ENCODE results near the gene ARID3C. TPM values are rescaled to one million over a fixed set of nuclear protein-coding genes. Genes with fewer than 3 reads are reported as not detected.
A peak's percentile ranks its signal among the peaks of the same experiment; 100 is the strongest.

Gene ARID3C
- total RNA-seq, 1 experiment from 2014 or later = 0.42 TPM

DNA sequence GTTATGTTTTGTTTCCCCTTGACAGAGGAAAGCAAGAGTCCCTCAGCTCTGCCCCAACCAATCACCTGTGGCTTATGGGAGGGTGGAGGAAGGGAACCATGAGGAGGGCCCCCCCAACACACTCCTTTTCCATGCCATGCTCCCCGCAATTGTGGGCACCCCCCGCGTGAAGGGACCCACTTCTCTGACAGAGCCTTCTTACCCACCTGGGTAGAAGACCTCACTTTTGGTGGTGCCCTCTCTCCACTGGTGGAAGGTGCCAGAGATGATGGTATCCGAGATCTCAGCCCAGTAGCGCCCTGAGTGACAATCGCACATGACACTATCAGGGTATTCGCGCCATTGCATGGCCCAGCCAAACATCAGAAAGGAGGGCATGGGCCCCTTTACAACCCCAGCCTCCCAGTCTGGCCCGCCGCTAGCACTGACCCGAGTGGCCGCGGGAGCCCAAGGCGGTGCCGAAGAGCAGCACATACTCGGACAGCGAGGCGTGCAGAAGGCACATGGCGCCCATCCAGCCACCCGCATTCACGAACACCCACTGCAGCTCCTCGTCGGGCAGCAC, 8.0 kb upstream of the ARID3C start:
- ChIA-PET POLR2A (interaction anchor here (1.3 to 3.1 kb wide), 5 partner anchors 8 to 28 kb away, joined by 4 to 26 read pairs (median 8); partner anchors contain the start of genes ARID3C, DCTN3, GALT and IL11RA), RAD21 (ENCODE audit: low non-redundant PET in 1 of 2, low total read pairs in 2 of 2, uncharacterized antibody in 2 of 2, unreplicated experiment in 2 of 2) (no interaction called here), CTCF (interaction anchor here (2.5 kb wide), 1 partner anchor 33 kb away, joined by 7 read pairs; no protein-coding TSS in a partner anchor)
- DNase-seq (ENCODE audit: low read depth, low spot score) (no peak), ATAC-seq (peak; percentile 1)
- H3K9ac ChIP-seq (ENCODE audit: low read length) = peak overlapping the region; percentile 94
- H3K4me3 ChIP-seq (replicated peaks in 1 of 2; ENCODE audit: low read depth in 1 of 2, low read length in 2 of 2) = peak overlapping the region; percentile 94
- H3K4me1 ChIP-seq (ENCODE audit: control insufficient read depth in 1 of 2, insufficient read depth in 2 of 2, low read length in 2 of 2) = peaks cover 15 to 38% of the 10 kb centered on the region in 2 experiments; a peak in 3 of 4 replicates
- TF ChIP-seq, protein P1, sequence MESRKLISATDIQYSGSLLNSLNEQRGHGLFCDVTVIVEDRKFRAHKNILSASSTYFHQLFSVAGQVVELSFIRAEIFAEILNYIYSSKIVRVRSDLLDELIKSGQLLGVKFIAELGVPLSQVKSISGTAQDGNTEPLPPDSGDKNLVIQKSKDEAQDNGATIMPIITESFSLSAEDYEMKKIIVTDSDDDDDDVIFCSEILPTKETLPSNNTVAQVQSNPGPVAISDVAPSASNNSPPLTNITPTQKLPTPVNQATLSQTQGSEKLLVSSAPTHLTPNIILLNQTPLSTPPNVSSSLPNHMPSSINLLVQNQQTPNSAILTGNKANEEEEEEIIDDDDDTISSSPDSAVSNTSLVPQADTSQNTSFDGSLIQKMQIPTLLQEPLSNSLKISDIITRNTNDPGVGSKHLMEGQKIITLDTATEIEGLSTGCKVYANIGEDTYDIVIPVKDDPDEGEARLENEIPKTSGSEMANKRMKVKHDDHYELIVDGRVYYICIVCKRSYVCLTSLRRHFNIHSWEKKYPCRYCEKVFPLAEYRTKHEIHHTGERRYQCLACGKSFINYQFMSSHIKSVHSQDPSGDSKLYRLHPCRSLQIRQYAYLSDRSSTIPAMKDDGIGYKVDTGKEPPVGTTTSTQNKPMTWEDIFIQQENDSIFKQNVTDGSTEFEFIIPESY (IDR thresholded peaks at IDR 0.05; ENCODE audit: extremely low read depth, insufficient replicate concordance, low read length) = no peak
- no peak for TF ChIP-seq SRF (IDR thresholded peaks at IDR 0.05; ENCODE audit: low read depth)
- TF ChIP-seq JUND (IDR thresholded peaks at IDR 0.05) = no peak
- TF ChIP-seq ATF3 (IDR thresholded peaks at IDR 0.05) = no peak
- no peak for TF ChIP-seq SP1 (IDR thresholded peaks at IDR 0.05; ENCODE audit: low read depth)
- no peak for TF ChIP-seq CBX3 (IDR thresholded peaks at IDR 0.05; ENCODE audit: low read depth)
- TF ChIP-seq, protein P2, sequence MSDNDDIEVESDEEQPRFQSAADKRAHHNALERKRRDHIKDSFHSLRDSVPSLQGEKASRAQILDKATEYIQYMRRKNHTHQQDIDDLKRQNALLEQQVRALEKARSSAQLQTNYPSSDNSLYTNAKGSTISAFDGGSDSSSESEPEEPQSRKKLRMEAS (IDR thresholded peaks at IDR 0.05) = no peak
- TF ChIP-seq CEBPB (IDR thresholded peaks at IDR 0.05; ENCODE audit: low read depth) = no peak
- no peak for TF ChIP-seq EZH2 (IDR thresholded peaks at IDR 0.05)
- no peak for TF ChIP-seq ELF1 (IDR thresholded peaks at IDR 0.05; ENCODE audit: borderline replicate concordance, low read depth)
- TF ChIP-seq SIN3A (IDR thresholded peaks at IDR 0.05; ENCODE audit: low read depth) = no peak
- TF ChIP-seq YY1 (IDR thresholded peaks at IDR 0.05; ENCODE audit: extremely low read depth, insufficient replicate concordance, low read depth, low read length) = no peak
- TF ChIP-seq POLR2AphosphoS5 (IDR thresholded peaks at IDR 0.05; ENCODE audit: low read depth, low read length) = no peak
- no peak for TF ChIP-seq FOSL1 (IDR thresholded peaks at IDR 0.05; ENCODE audit: low read depth)
- no peak overlapping the region for H2AFZ ChIP-seq (ENCODE audit: low read depth, low read length, poor library complexity, severe bottlenecking)
- peaks cover 27% of the 10 kb centered on the region for H3K79me2 ChIP-seq (ENCODE audit: insufficient read depth, low read length)
- no peaks in the 10 kb centered on the region for H3K27me3 ChIP-seq (ENCODE audit: insufficient read depth, low read length)
- intact Hi-C loops (cut with micrococcal nuclease) = no loop called here
- H4K20me1 ChIP-seq (ENCODE audit: insufficient read depth) = no peaks in the 10 kb centered on the region
- H3K9me2 ChIP-seq (ENCODE audit: insufficient read depth) = no peaks in the 10 kb centered on the region
- BruUV-seq (replicated peaks) = TSS peak; percentile 46
- peak overlapping the region; percentile 95 for H3K4me2 ChIP-seq (ENCODE audit: low read length)
- peaks cover 0 to 12% of the 10 kb centered on the region in 2 experiments; a peak in 2 of 4 replicates for H3K36me3 ChIP-seq (ENCODE audit: control insufficient read depth in 1 of 2, insufficient read depth in 2 of 2, low read length in 2 of 2)
- no peaks in the 10 kb centered on the region for H3K9me3 ChIP-seq (ENCODE audit: control insufficient read depth in 1 of 2, insufficient read depth in 1 of 2, low read depth in 1 of 2, low read length in 2 of 2)
- peak overlapping the region; percentile 85 for H3K27ac ChIP-seq (ENCODE audit: low read depth, low read length)

All from HCT116 (cell line).